LNCaP clone FGC (cell line): ENCODE data around the gene AGR3.

Experiments used
- DNase-seq: peaks from one replicate; pipeline ENCODE4 v3.0.0-alpha.2; 2011; ENCODE audit warnings: low read depth
- H3K4me3 ChIP-seq: 2 replicates; pipeline ENCODE4 v1.5.1; 2011; ENCODE audit warnings: mild to moderate bottlenecking, low read depth, low read length, control low read depth
- TF ChIP-seq, protein P1 (sequence below): IDR thresholded peaks from 2 replicates; pipeline ENCODE4 v1.5.1; 2012; ENCODE audit warnings: mild to moderate bottlenecking; ENCODE audit not compliant: control insufficient read depth, insufficient read depth; ENCODE audit errors: extremely low read depth

AGR3 gene

DNA sequence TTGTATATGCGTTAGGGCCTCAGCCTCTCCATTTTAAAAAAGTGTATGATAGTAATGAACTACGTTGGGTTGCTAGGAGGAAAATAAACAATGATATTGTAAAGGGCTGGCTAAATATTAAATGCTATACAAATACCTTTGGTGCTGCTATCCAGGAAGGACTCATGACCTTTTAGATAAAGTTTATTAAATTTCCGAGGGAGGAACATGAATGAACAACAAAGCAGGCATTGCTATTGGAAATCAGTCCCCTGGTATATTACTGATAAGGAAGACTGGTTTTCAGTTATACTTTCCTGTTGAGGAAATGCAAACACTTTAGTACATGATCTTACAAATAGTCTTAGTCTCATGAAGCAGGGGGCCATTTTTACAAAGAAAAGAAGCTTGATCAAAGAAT, 59.8 kb downstream of the AGR3 start:
- no peak overlapping the region for H3K4me3 ChIP-seq
- peak; percentile 76 for DNase-seq
- TF ChIP-seq, protein P1, sequence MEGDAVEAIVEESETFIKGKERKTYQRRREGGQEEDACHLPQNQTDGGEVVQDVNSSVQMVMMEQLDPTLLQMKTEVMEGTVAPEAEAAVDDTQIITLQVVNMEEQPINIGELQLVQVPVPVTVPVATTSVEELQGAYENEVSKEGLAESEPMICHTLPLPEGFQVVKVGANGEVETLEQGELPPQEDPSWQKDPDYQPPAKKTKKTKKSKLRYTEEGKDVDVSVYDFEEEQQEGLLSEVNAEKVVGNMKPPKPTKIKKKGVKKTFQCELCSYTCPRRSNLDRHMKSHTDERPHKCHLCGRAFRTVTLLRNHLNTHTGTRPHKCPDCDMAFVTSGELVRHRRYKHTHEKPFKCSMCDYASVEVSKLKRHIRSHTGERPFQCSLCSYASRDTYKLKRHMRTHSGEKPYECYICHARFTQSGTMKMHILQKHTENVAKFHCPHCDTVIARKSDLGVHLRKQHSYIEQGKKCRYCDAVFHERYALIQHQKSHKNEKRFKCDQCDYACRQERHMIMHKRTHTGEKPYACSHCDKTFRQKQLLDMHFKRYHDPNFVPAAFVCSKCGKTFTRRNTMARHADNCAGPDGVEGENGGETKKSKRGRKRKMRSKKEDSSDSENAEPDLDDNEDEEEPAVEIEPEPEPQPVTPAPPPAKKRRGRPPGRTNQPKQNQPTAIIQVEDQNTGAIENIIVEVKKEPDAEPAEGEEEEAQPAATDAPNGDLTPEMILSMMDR: no peak

DNA sequence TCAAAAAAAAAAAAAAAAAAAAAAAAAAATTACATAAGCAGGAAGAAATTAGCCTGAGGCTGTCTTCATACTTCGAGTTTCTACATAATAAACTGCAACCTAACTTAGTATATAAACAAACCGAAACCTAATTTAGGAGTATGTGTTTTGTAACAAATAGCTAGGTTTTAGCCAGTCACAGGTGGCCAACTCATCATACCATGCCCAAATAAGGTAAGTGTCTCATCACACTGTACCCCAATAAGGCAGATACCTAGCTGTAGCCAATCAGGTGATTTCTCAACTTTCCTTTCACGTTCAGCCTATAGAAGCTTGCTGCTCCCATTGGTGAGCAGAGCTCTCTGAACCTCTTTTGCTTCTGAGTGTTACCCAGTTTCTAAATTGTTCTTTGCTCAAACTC, 63.1 kb downstream of the AGR3 start:
- DNase-seq: no peak
- TF ChIP-seq, protein P1: no peak

DNA sequence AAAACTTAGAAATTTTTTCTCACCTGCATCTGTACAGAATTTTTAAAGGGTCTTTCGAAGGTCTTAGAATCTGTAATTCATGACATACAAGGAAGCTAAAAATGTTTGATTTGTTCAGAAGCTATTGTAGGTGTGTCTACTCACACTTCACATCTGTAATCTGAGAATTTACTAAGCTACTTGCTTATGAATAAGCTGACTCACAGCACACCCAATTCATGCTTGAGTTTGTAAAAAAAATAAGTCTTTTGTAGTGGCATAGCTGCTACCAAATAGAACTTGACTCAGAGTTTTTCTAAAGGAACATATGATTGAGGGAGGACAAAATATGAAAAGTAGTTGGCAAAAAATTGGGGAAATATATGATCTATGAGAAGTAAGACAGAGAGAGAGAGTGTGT, 64.2 kb downstream of the AGR3 start:
- TF ChIP-seq, protein P1: no peak
- no peak for DNase-seq
- no peak overlapping the region for H3K4me3 ChIP-seq

More for the DNA sequence above, 63.1 kb downstream of the AGR3 start:
- H3K4me3 ChIP-seq: no peak overlapping the region

DNA sequence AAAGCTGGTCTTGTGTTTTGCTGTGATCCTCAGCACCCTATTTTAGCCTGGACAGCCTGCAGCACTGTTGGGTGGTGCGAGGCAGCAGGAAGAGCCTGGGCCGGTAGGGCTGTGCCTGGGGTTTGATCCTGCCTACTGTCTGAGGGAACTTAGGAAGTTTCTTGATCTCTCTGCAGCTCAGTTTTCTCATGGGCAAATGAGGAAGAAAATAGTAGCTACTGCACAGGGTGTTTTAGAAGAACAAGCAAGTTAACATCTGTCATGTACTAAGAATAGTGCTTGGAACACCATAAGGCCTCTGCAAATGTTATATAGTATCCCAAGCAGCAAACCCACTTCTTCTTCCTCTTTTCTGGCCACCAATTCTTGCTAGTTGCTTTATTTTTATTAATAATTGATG, 65.0 kb downstream of the AGR3 start:
- DNase-seq: no peak
- H3K4me3 ChIP-seq: no peak overlapping the region
- TF ChIP-seq, protein P1: no peak

DNA sequence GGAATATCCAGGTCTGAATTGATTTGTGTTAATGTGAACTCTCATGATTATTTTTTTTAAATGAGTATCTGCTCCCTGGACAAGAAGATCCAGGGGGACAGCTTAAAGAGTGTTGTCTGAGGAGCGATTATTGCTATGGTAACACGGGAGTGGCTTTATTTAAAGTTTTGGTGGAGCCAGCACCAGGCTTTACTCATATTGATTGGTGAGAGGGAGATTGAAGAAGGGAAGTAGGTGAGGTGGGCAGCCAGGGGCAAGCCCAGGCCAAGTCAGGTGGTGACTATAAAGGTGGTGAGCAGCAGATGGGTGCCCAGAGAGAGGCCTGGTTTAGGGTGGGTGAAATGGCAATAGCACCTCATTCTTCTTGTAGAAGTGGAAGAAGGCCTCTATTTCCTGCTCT, 66.8 kb downstream of the AGR3 start:
- DNase-seq: no peak
- no peak overlapping the region for H3K4me3 ChIP-seq
- TF ChIP-seq, protein P1: no peak

DNA sequence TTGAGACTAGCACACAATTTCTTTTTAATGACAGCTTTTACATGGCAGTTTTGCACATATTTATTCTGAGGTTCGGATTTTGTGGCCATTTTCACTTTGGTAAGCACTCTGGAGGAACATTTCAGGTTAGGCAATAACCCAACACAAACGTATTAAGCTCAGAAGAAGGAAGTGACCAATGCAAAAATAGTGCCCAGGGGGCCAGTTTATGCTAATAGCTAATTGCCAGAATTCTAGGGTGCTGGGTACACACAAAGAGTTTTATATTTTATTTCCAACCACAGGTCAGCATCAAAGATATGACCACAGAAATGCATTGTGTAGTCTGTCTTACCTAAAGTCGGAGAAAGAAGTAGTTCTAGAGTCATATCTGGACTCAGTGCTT, 68.6 kb downstream of the AGR3 start:
- H3K4me3 ChIP-seq: no peak overlapping the region
- TF ChIP-seq, protein P1: no peak
- DNase-seq: no peak

DNA sequence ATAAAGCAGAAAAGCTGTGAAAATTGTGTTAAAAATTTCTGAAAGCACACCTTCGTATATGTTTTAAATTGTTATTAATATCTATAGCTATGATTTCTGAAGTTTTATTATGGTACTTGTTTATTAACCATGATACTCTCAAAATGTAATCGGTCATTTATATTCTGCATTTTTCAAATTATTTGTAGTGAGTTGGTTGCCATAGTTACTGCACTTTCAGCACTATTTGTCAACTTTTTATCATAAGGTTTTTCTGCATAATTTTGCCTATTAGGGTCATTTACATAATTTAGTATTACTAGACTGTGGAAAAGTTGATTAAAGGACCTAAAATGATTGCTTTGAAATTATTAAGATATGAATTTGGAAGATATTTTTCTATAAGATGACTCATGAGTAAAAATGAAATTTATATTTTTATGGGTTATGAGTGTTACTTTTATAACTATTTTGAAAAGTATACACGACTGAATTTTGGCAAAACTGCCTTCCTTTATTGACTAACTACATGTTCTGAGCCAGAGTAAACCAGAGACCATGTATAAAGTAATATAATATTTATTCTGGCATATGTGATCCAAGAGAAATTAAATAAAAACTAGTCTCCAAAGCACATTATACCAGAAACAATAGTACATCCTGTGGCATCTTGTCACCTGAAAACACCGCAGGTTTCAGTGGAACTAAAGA, 69.1 kb downstream of the AGR3 start:
- H3K4me3 ChIP-seq: no peak overlapping the region
- TF ChIP-seq, protein P1: no peak
- DNase-seq: peak; percentile 92
